K562 (cell line): Measurements from ENCODE around the gene AMOT. TPM values are rescaled to one million over a fixed set of nuclear protein-coding genes. Genes with fewer than 3 reads are reported as not detected.

Experiments used
- ATAC-seq: fragments of 200-7000 bp; cut with Tn5 transposase; 3 replicates; pipeline ENCODE4 v1.9.1; 2020; ENCODE audit warnings: moderate library complexity
- BruUV-seq: library from RNA; stranded (reverse); fragments of 400-500 nt; replicated peaks from 2 replicates; lab custom pipeline; 2021; lab: Mats Ljungman, UMichigan
- CTCF ChIA-PET: fragments of 300-600 bp; formaldehyde crosslinking; extraction: SDS; loops from one replicate; lab custom pipeline; 2021; ENCODE audit warnings: low intra/inter-chr PET ratio; lab: Yijun Ruan, JAX
- POLR2A ChIA-PET: fragments of 300-600, 350-650 bp; sonication (Branson Sonifier 250); formaldehyde crosslinking; extraction: SDS; loops from one replicate; lab custom pipeline; 2021; ENCODE audit warnings: antibody characterized with exemption, inconsistent platforms; lab: Yijun Ruan, JAX
- DNase-seq, 4 experiments: peaks; one replicate each; pipeline versions ENCODE4 v3.0.0 to v3.0.0-alpha.2; 2011 to 2018; ENCODE audit warnings: low spot score in 3 of 4, mixed read lengths in 3 of 4; ENCODE audit errors: extremely low read depth in 1 of 4
- FAIRE-seq: peaks from 2 replicates; lab custom pipeline; 2011; peaks lifted over from hg19 to GRCh38; lab: Jason Lieb, UNC
- H2AFZ ChIP-seq: 2 replicates; pipeline ENCODE4 v1.6.0; 2011; ENCODE audit warnings: low read depth, low read length, control low read depth, inconsistent platforms
- H3K27ac ChIP-seq: fragments of 200-600 bp; 3 replicates; pipeline ENCODE4 v1.8.0; 2011; ENCODE audit warnings: low read depth, mild to moderate bottlenecking, control low read depth, inconsistent platforms, low read length, moderate library complexity, mixed read lengths; ENCODE audit errors: extremely low read depth
- H3K27me3 ChIP-seq, 2 experiments: fragments of 300-600 bp in 1 of 2; 2 replicates in 1 of 2; 3 replicates in 1 of 2; pipeline versions ENCODE4 v1.6.0 to v1.8.0; 2011; ENCODE audit warnings: inconsistent platforms in 2 of 2, low read length in 2 of 2, mild to moderate bottlenecking in 1 of 2, mixed read lengths in 1 of 2, moderate library complexity in 1 of 2; ENCODE audit not compliant: control insufficient read depth in 2 of 2, insufficient read depth in 2 of 2
- H3K36me3 ChIP-seq: fragments of 300-600 bp; 3 replicates; pipeline ENCODE4 v1.8.0; 2011; ENCODE audit warnings: mild to moderate bottlenecking, low read length, inconsistent platforms; ENCODE audit not compliant: control insufficient read depth, insufficient read depth
- H3K4me1 ChIP-seq, 2 experiments: fragments of 200-600 bp in 1 of 2; replicated peaks in 1 of 2; 2 replicates in 1 of 2; 3 replicates in 1 of 2; pipeline versions ENCODE4 v1.5.1 to v1.8.0; 2011; ENCODE audit warnings: inconsistent platforms in 2 of 2, low read length in 2 of 2, mild to moderate bottlenecking in 1 of 2, mixed read lengths in 1 of 2, moderate library complexity in 1 of 2; ENCODE audit not compliant: control insufficient read depth in 2 of 2, insufficient read depth in 2 of 2
- H3K4me2 ChIP-seq: 2 replicates; pipeline ENCODE4 v1.6.1; 2011; ENCODE audit warnings: low read length, control low read depth, inconsistent platforms, mixed read lengths; ENCODE audit not compliant: insufficient read depth
- H3K4me3 ChIP-seq: fragments of 200-600 bp; sonication (generic), shearing (Covaris generic); 2 replicates; pipeline ENCODE4 v1.5.1; 2016; ENCODE audit warnings: control low read depth, inconsistent platforms
- H3K79me2 ChIP-seq: fragments of 200-600 bp; 3 replicates; pipeline ENCODE4 v1.8.0; 2011; ENCODE audit warnings: low read length, inconsistent platforms; ENCODE audit not compliant: control insufficient read depth, insufficient read depth
- H3K9ac ChIP-seq, 2 experiments: 2 replicates each; pipeline versions ENCODE4 v1.6.0 to v1.6.1; 2011; ENCODE audit warnings: low read depth in 2 of 2, low read length in 2 of 2, control low read depth in 1 of 2, inconsistent platforms in 1 of 2, mild to moderate bottlenecking in 1 of 2, mixed read lengths in 1 of 2; ENCODE audit not compliant: insufficient read depth in 1 of 2
- H3K9me1 ChIP-seq: one replicate; pipeline ENCODE4 v1.6.0; 2011; ENCODE audit warnings: inconsistent platforms, mild to moderate bottlenecking, low read length, moderate library complexity; ENCODE audit not compliant: control insufficient read depth, insufficient read depth
- H3K9me3 ChIP-seq: replicated peaks from 2 replicates; pipeline ENCODE4 v1.5.1; 2011; ENCODE audit warnings: low read depth, low read length, inconsistent platforms; ENCODE audit not compliant: control insufficient read depth, insufficient read depth
- H4K20me1 ChIP-seq: replicated peaks from 2 replicates; pipeline ENCODE4 v1.6.1; 2011; ENCODE audit warnings: low read length, inconsistent platforms, mixed read lengths; ENCODE audit not compliant: control insufficient read depth, insufficient read depth
- ARHGAP35 ChIP-seq: fragments of 450-650 bp; IDR thresholded peaks from 2 replicates; pipeline ENCODE4 v1.6.1; 2018; ENCODE audit not compliant: partially characterized antibody
- ASH1L ChIP-seq: fragments of 450-650 bp; IDR thresholded peaks from 2 replicates; pipeline ENCODE4 v1.6.1; 2018; ENCODE audit warnings: borderline replicate concordance, mild to moderate bottlenecking, low read depth; ENCODE audit not compliant: partially characterized antibody
- BRF1 ChIP-seq: IDR thresholded peaks from 3 replicates; pipeline ENCODE4 v1.6.1; 2011; ENCODE audit warnings: borderline replicate concordance, mild to moderate bottlenecking; ENCODE audit not compliant: insufficient read length; ENCODE audit errors: extremely low read depth
- HDAC8 ChIP-seq: fragments of 450-650 bp; IDR thresholded peaks from 2 replicates; pipeline ENCODE4 v1.6.1; 2016; ENCODE audit warnings: mild to moderate bottlenecking, missing genetic modification characterization, moderate library complexity, missing compliant biosample characterization
- MCM5 ChIP-seq: fragments of 450-650 bp; IDR thresholded peaks from 2 replicates; pipeline ENCODE4 v1.6.1; 2016; ENCODE audit warnings: low read depth
- NUFIP1 ChIP-seq: fragments of 450-650 bp; IDR thresholded peaks from 2 replicates; pipeline ENCODE4 v1.6.1; 2018; ENCODE audit not compliant: partially characterized antibody
- POU5F1 ChIP-seq: fragments of 150-350 bp; IDR thresholded peaks from 2 replicates; pipeline ENCODE4 v1.6.1; 2014; ENCODE audit warnings: borderline replicate concordance, low read length, low read depth, mild to moderate bottlenecking; ENCODE audit not compliant: partially characterized antibody
- RBM17 ChIP-seq: fragments of 200-400 bp; formaldehyde crosslinking; IDR thresholded peaks from 2 replicates; pipeline ENCODE4 v1.6.1; 2017; ENCODE audit warnings: low read depth, mild to moderate bottlenecking, low read length, borderline replicate concordance
- RCOR1 ChIP-seq, 2 experiments: IDR thresholded peaks; 2 replicates each; pipeline ENCODE4 v1.6.1; 2012; ENCODE audit warnings: low read depth in 2 of 2, low read length in 2 of 2, borderline replicate concordance in 1 of 2, improper control_type of control experiment in 1 of 2
- TRIM28 ChIP-seq: fragments of 450-650 bp; IDR thresholded peaks from 2 replicates; pipeline ENCODE4 v1.6.1; 2017
- ZNF232 ChIP-seq: sonication (generic); formaldehyde crosslinking; IDR thresholded peaks from 2 replicates; pipeline ENCODE4 v1.8.0; 2022; ENCODE audit warnings: mild to moderate bottlenecking, missing genetic modification reagents
- ZNF408 ChIP-seq: fragments of 250-450 bp; sonication (Bioruptor Pico); IDR thresholded peaks from 2 replicates; pipeline ENCODE4 v1.4.0; 2020; ENCODE audit warnings: low read depth, mild to moderate bottlenecking, moderate library complexity
- ZNF695 ChIP-seq: fragments of 450-650 bp; formaldehyde crosslinking; IDR thresholded peaks from 2 replicates; pipeline ENCODE4 v1.4.0; 2020; ENCODE audit warnings: mild to moderate bottlenecking, moderate library complexity
- WGBS: fragments of 100-300 bp; shearing (Covaris generic); methylation state at CpG from one replicate; pipeline ENCODE4 v1.1.6; 2016; ENCODE audit warnings: low coverage, mixed read lengths; ENCODE audit not compliant: insufficient coverage; ENCODE audit errors: missing lambda C conversion rate; 5-methylcytosine and 5-hydroxymethylcytosine counted together
- in situ Hi-C: fragments of 300-500 bp; cut with MboI; formaldehyde crosslinking; loops from 4 replicates; pipeline ENCODE4 v1.15.0; 2018; ENCODE audit warnings: inconsistent platforms, mixed read lengths
- intact Hi-C: fragments of 100-400 bp; cut with micrococcal nuclease; formaldehyde crosslinking; loops from 2 replicates; pipeline ENCODE4 v1.14.2; 2022
- polyA plus RNA-seq, 8 experiments: library from polyadenylated mRNA; depleted of rRNA in 4 of 8; stranded (reverse) in 5 of 8; unstranded in 3 of 8; fragments of >200 nt; fragmentation: Nextera tagmentation in 2 of 8; fragmentation: Illumina TruSeq in 1 of 8; extraction: Ambion mirVana in 2 of 8; extraction: Trizol in 1 of 8; gene quantifications; 2 replicates each; pipeline versions ENCODE4 v1.2.1 to v1.2.3, GENCODE V29; 2011 to 2014; ENCODE audit warnings: inconsistent platforms in 1 of 8, missing spikeins in 1 of 8
- total RNA-seq, 7 experiments: library from RNA; depleted of rRNA in 6 of 7; stranded (reverse); fragments of >200 nt in 6 of 7; fragmentation: Illumina TruSeq in 2 of 7; extraction: Trizol in 2 of 7; gene quantifications; 2 replicates each; pipeline versions ENCODE4 v1.2.1 to v1.2.3, GENCODE V29; 2011 to 2021; ENCODE audit warnings: low replicate concordance in 1 of 7
- TF ChIP-seq, protein P1 (sequence below): fragments of 450-650 bp; IDR thresholded peaks from 2 replicates; pipeline ENCODE4 v1.6.1; 2016; ENCODE audit warnings: missing biosample characterization, missing genetic modification characterization

AMOT gene
- total and polyA plus RNA-seq, 9 of the 15 experiments (the other 6 are each of a cell fraction or from before 2014, with no cell fraction given): 0.04 TPM; not detected in 8

GRCh38 chrX:112761242-112762207 is 79.1 kb downstream of the AMOT start:
- DNase-seq: no peak
- CTCF ChIA-PET: no interaction called here
- Histone ChIP-seq H3K9me3 (no peaks in the 10 kb centered on the region), H3K27ac (no peak overlapping the region), H3K4me1 (no peaks in the 10 kb centered on the region), H3K9me1 (no peaks in the 10 kb centered on the region), H4K20me1 (no peaks in the 10 kb centered on the region), H3K4me3 (no peak overlapping the region), H3K9ac (no peak overlapping the region), H3K79me2 (no peaks in the 10 kb centered on the region), H2AFZ (no peak overlapping the region), H3K36me3 (no peaks in the 10 kb centered on the region), H3K27me3 (no peaks in the 10 kb centered on the region), H3K4me2 (no peak overlapping the region)
- TF ChIP-seq TRIM28 (no peak), ASH1L (no peak), RBM17 (no peak), ARHGAP35 (no peak), RCOR1 (IDR thresholded peaks at IDR 0.05; ENCODE audit: borderline replicate concordance in 1 of 2, low read depth in 2 of 2, low read length in 2 of 2) (no peak), HDAC8 (no peak), POU5F1 (no peak), NUFIP1 (no peak), BRF1 (no peak), ZNF408 (no peak), ZNF695 (no peak), ZNF232 (CRISPR knock-in tag) (no peak), MCM5 (no peak)
- TF ChIP-seq, protein P1, sequence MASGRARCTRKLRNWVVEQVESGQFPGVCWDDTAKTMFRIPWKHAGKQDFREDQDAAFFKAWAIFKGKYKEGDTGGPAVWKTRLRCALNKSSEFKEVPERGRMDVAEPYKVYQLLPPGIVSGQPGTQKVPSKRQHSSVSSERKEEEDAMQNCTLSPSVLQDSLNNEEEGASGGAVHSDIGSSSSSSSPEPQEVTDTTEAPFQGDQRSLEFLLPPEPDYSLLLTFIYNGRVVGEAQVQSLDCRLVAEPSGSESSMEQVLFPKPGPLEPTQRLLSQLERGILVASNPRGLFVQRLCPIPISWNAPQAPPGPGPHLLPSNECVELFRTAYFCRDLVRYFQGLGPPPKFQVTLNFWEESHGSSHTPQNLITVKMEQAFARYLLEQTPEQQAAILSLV (tag): no peak
- no peak for ATAC-seq
- POLR2A ChIA-PET: no interaction called here
- in situ Hi-C loops: no loop called here
- intact Hi-C loops: no loop called here
- FAIRE-seq: no peak
- WGBS: 0% methylated on average over 7 of the region's 7 CpGs
- BruUV-seq: no TSS peak
